GM19351 (cell line): ENCODE data around the gene FEZ2.
A peak's percentile ranks its signal among the peaks of the same experiment; 100 is the strongest.

Experiments
- ATAC-seq: cut with Tn5 transposase; IDR thresholded peaks from one replicate; pipeline ENCODE4 v1.9.1; 2021; ENCODE audit warnings: mild to moderate bottlenecking, moderate library complexity; ENCODE audit not compliant: unreplicated experiment

Gene FEZ2

DNA sequence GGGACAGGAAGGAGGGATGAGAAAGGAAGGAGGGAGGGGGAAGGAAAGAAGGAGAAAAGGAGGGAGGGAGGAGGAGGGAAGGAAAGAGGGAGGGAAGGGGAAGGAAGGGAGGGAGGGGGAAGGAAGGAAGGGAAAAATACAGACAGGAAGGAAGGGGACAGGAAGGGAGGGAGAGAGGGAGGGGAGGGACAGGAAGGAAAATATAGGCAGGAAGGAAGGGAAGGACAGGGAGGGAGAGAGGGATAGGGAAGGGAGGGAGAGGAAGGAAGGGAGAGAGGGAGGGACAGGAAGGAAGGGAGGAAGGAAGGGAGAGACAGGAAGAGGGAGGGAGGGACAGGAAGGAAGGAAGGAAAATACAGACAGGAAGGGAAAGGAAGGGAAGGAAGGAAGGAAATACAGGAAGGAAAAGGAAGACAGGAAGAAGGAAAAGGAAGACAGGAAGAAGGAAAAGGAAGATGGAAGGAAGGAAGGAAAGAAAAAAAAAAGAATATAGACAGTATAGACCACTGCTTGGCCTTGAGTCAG, 63.6 kb downstream of the FEZ2 start:
- no peak for ATAC-seq

- no peak for ATAC-seq
These were observed 67.0 kb downstream of the FEZ2 start for GRCh38 chr2:36530983-36531354.

DNA sequence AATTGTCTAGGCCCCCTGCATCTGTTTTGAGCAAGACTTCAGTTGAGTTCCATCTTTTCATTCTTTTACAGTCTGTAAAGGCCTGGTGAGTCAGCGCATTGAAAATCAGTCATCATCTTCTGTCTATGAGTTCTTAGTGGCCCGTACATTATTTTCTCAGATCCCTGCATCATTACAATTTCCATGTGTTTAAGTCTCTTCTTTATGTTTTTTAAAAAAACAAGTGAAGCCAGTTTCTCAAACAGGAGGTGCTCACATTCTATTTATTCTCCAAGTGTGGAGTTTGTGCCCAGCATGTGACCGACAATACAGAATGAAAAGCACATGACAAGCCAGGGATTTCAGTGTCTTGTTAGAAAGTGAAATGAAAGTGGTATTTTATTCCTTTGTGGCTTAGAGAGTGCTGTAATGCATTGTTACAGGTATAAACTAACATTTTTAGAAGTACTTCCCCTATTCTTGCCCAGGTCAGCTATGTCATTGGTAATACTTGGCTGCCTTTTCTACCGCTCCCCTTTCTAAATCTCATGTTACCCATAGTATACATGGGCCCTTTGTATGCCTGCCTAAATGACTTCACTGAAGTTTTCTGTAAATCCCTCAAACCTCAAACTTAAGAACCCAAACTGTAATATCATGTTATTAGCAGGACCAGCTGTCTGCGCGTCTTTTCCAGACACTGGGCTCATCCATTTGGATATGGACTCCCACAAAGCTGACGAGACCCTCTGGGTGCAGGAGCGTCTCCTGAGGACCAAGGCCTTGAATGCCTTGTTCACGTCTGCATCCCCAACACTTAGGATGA, 67.6 kb downstream of the FEZ2 start:
- peak; percentile 76 for ATAC-seq

DNA sequence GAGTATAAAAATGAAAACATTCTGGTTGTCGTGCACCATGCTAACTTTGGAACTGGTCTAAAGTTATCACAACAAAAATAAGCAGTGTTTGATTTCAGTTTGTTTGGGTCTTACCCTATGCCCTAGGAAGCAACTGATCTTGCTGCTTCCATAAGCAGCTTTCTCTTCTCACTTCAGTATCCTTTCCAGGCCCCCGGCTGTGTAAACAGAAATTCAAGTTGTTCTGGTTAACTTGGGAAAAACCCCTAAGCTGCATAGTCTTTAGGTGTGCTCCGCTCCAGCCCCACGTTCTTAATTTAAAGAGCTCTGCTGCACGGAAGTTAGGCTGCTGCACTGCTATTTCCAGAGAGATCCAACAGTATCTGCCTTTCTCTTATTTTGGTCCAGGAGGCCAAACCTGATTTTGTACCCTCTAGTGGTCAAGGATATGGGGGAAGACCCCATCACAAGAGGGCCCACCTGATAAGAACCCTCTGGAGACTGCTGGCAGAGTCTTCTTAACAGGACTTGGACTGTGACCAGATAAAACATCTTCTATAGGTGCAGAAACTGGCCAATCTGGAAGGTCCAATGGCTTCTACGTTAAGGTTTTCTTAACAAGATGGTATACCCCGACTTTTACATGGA, 69.1 kb downstream of the FEZ2 start:
- ATAC-seq, result peak; percentile 19

GRCh38 chr2:36528274-36528673, 69.7 kb downstream of the FEZ2 start:
- peak; percentile 75 for ATAC-seq

DNA sequence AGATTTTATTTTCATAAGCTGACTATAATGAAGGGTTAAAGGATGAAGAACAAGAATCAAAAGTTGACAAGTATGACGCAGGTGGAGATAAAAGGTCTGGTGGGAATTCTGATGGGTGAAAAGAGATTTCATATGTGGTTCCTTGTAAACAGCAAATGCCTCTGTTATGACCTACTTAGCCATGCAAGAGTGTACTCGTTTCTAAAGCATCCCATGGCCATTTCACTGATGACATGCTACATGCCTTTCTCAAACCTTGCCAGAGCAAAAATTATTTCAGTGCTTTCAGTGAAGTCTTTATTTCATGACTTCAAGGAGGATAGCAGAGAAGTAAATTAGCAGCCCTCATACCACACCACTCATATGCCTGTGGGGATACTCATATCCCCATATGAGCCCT, 71.7 kb downstream of the FEZ2 start:
- ATAC-seq, result no peak

DNA sequence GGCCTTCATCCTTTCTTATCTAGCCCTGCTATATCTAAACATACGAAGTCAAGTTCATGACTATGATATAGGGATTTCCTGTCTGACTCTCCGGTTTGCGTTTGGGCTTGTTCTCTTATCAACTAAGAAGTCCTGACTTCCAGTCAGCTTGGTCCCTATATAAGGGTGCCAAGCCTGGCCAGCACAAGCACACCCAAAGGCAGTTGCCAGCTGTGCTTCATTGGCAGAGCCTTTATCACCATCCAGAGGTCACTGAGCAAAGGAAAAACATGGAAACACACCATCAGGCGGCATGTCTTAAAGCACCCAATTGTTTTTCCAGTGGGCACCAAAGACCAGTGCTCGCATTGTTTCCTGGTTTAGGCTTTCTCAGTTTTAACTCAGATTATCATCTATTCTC, 72.7 kb downstream of the FEZ2 start:
- ATAC-seq, result no peak

- ATAC-seq, result no peak
These were observed 74.8 kb downstream of the FEZ2 start for GRCh38 chr2:36523153-36523552.

DNA sequence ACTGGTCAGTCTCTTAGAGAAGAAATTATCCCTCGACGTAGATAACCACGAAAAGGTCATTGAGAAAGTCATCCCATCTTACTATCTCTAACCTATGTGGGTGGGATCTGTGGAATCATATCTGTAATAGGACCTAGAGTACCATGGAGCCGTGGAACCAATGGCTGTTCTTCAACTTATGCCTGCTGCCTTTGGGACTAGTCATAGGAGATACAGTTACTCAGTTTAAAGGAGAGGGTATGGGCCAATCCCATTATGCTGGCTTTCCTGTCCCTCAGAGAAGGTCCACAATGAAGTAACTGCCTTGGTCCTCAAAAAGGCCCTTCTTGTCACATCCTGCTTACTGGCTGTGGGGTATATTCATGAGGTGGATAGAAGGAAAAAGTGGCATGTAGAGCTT, 77.5 kb downstream of the FEZ2 start:
- no peak for ATAC-seq

DNA sequence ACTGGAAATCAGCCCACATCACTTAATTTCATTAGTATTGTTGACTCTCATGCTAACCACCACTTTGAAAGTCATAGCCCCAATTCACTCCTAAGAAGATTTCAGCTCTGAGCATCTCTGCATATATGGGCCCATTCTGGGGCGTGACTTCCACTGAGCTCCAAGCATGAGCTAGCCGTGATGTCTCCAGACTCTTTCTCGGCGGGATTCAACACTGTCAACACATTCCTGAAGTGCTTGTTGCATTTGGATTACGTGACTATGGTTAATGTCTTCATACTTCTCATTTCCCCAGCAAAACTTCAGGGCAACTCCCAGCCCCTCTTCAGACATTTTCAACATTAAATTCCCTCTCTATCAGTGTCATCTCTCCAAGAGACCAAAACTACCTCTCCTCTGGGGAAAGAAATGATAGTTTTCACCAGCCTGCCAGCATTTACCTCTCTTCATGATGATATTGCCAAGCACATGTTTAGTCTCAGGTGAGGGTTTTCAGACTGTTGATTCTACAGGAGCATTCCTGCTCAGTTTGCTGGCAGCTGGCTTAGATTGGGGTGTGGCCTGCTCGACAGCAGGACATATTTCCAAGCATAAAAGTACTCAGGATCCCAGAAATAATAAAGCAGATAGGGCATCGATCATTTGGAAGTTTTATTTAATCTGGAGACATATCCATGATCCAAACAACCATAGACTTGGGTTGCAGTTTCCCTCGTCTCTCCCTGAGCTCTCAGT, 81.7 kb downstream of the FEZ2 start:
- ATAC-seq, result no peak

GRCh38 chr2:36515538-36515937, 82.4 kb downstream of the FEZ2 start:
- no peak for ATAC-seq

- ATAC-seq, result peak; percentile 64
These were observed 84.3 kb downstream of the FEZ2 start for GRCh38 chr2:36513661-36514060.

DNA sequence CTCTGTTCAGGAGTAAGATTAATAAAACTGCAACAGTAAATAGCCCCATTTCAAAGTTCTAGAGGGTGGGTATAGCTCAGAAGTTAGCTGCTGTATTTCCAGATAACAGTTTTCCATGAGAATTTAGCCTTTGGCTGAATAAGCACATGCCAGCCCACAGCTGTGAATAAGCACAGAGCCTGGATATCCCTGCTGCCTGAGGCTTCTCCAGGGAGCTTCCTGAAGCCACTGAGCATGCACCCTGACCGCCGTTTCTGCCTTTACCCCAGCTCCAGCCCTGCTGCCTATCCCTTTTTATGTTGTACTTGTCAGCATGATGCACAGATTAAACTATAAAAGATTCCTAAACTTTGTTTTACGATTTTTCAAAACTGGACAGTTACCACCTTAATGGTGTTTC, 85.3 kb downstream of the FEZ2 start:
- ATAC-seq, result peak; percentile 7

- ATAC-seq, result peak; percentile 49
These were observed 85.9 kb downstream of the FEZ2 start for GRCh38 chr2:36511858-36512603.

- ATAC-seq, result no peak
These were observed 88.9 kb downstream of the FEZ2 start for GRCh38 chr2:36509075-36509474.

- ATAC-seq, result peak; percentile 95
These were observed 90.6 kb downstream of the FEZ2 start for GRCh38 chr2:36507408-36507812.
